NCI-H146 treated with DMSO at 0.1 percent for 48 hours (cell line): ENCODE measurements around the gene MRPS6.

Source experiments
- DNase-seq: peaks from one replicate; lab custom pipeline; 2025; ENCODE audit not compliant: unreplicated experiment; lab: John Stamatoyannopoulos, UW

MRPS6 gene

GRCh38 chr21:34097442-34097841, 24.1 kb downstream of the MRPS6 start:
- DNase-seq: no peak

GRCh38 chr21:34100337-34100736, 27.0 kb downstream of the MRPS6 start:
- no peak for DNase-seq

- DNase-seq: no peak
Observed at GRCh38 chr21:34100790-34101189, 27.4 kb downstream of the MRPS6 start.

GRCh38 chr21:34105947-34106541, 32.7 kb downstream of the MRPS6 start:
- no peak for DNase-seq

- no peak for DNase-seq
Observed at GRCh38 chr21:34107606-34108005, 34.2 kb downstream of the MRPS6 start.

GRCh38 chr21:34109075-34109474, 35.7 kb downstream of the MRPS6 start:
- DNase-seq: no peak

GRCh38 chr21:34110594-34111202, 37.3 kb downstream of the MRPS6 start:
- DNase-seq: no peak

GRCh38 chr21:34112316-34113033, 39.1 kb downstream of the MRPS6 start:
- no peak for DNase-seq

GRCh38 chr21:34113842-34114241, 40.5 kb downstream of the MRPS6 start:
- no peak for DNase-seq

GRCh38 chr21:34115160-34115559, 41.8 kb downstream of the MRPS6 start:
- no peak for DNase-seq

- no peak for DNase-seq
Observed at GRCh38 chr21:34116569-34116968, 43.2 kb downstream of the MRPS6 start.

- DNase-seq: no peak
Observed at GRCh38 chr21:34120867-34121266, 47.5 kb downstream of the MRPS6 start.

- DNase-seq: no peak
Observed at GRCh38 chr21:34122047-34122446, 48.7 kb downstream of the MRPS6 start.

- DNase-seq: no peak
Observed at GRCh38 chr21:34123609-34124008, 50.2 kb downstream of the MRPS6 start.

- DNase-seq: no peak
Observed at GRCh38 chr21:34126269-34126668, 52.9 kb downstream of the MRPS6 start.

GRCh38 chr21:34126691-34127090, 53.3 kb downstream of the MRPS6 start:
- DNase-seq: no peak

- DNase-seq: no peak
Observed at GRCh38 chr21:34128124-34128523, 54.7 kb downstream of the MRPS6 start.

- no peak for DNase-seq
Observed at GRCh38 chr21:34128674-34129038, 55.3 kb downstream of the MRPS6 start.

GRCh38 chr21:34129039-34129891, 55.9 kb downstream of the MRPS6 start:
- DNase-seq: no peak

GRCh38 chr21:34129901-34130715, 56.7 kb downstream of the MRPS6 start:
- no peak for DNase-seq

GRCh38 chr21:34130716-34130985, 57.3 kb downstream of the MRPS6 start:
- no peak for DNase-seq
